Adrenal gland (tissue), 5 donors: ENCODE data around the gene ZNF688.
A peak's percentile ranks its signal among the peaks of the same experiment; 100 is the strongest.

Source experiments
- CTCF ChIP-seq, 6 experiments: fragments of 450-650 bp in 4 of 6; fragments of 200-600 bp in 2 of 6; sonication (generic) in 1 of 6; IDR thresholded peaks; 1 replicate in 5 of 6; 2 replicates in 1 of 6; pipeline versions ENCODE4 v1.5.1 to v1.8.0; 2016 to 2021; ENCODE audit warnings: antibody characterized with exemption in 6 of 6, mild to moderate bottlenecking in 2 of 6, moderate library complexity in 1 of 6
- POLR2A ChIP-seq, 2 donors: fragments of 450-650 bp; IDR thresholded peaks; one replicate each; pipeline ENCODE4 v1.6.1; 2017; ENCODE audit warnings: antibody characterized with exemption in 2 of 2, mild to moderate bottlenecking in 2 of 2, moderate library complexity in 1 of 2
- donor health status: DM: no; HTN: no; CAD: no.

- TF ChIP-seq CTCF (IDR thresholded peaks at IDR 0.05) (peak in 5 of 6 experiments; percentile 35 to 63 (median 57)), POLR2A (IDR thresholded peaks at IDR 0.05) (no peak)
Measured at GRCh38 chr16:30535777-30536190, 35.7 kb downstream of the ZNF688 start.
